CD14-positive monocyte (primary cell): ENCODE data around the gene PACSIN2. TPM values are rescaled to one million over a fixed set of nuclear protein-coding genes. Genes with fewer than 3 reads are reported as not detected.
A peak's percentile ranks its signal among the peaks of the same experiment; 100 is the strongest.

Experiments
- DNase-seq, 3 donors: peaks; one replicate each; pipeline ENCODE4 v3.0.0-alpha.2; 2011 to 2022
- H2AFZ ChIP-seq: 2 replicates; pipeline ENCODE4 v1.6.0; 2012; ENCODE audit warnings: mild to moderate bottlenecking, low read depth, low read length, inconsistent platforms; ENCODE audit not compliant: insufficient read depth, poor library complexity, severe bottlenecking
- H3K27ac ChIP-seq, 2 donors: 1 replicate in 1 of 2; 2 replicates in 1 of 2; pipeline ENCODE4 v1.5.1; 2012 to 2013; ENCODE audit warnings: low read length in 2 of 2, control low read depth in 1 of 2, inconsistent platforms in 1 of 2, low read depth in 1 of 2, mild to moderate bottlenecking in 1 of 2
- H3K27me3 ChIP-seq, 2 donors: one replicate each; pipeline versions ENCODE4 v1.6.0 to v1.6.1; 2011 to 2013; ENCODE audit warnings: low read length in 2 of 2; ENCODE audit not compliant: control insufficient read depth in 2 of 2, insufficient read depth in 2 of 2
- H3K36me3 ChIP-seq, 2 donors: replicated peaks in 1 of 2; 1 replicate in 1 of 2; 2 replicates in 1 of 2; pipeline versions ENCODE4 v1.5.1 to v1.6.1; 2012 to 2013; ENCODE audit warnings: low read length in 2 of 2, control low read depth in 1 of 2, inconsistent platforms in 1 of 2, mild to moderate bottlenecking in 1 of 2; ENCODE audit not compliant: insufficient read depth in 2 of 2, control insufficient read depth in 1 of 2
- H3K4me1 ChIP-seq, 2 donors: 1 replicate in 1 of 2; 2 replicates in 1 of 2; pipeline versions ENCODE4 v1.5.1 to v1.6.1; 2012 to 2013; ENCODE audit warnings: low read length in 2 of 2, control low read depth in 1 of 2, inconsistent platforms in 1 of 2, mild to moderate bottlenecking in 1 of 2, moderate library complexity in 1 of 2; ENCODE audit not compliant: insufficient read depth in 2 of 2, control insufficient read depth in 1 of 2
- H3K4me2 ChIP-seq: replicated peaks from 2 replicates; pipeline ENCODE3; 2012; ENCODE audit warnings: low read length, moderate library complexity, mild to moderate bottlenecking; ENCODE audit not compliant: poor library complexity, severe bottlenecking; ENCODE audit errors: extremely low read depth
- H3K4me3 ChIP-seq, 3 experiments: fragments of 200-600 bp in 1 of 3; sonication (generic) in 1 of 3; replicated peaks in 1 of 3; 1 replicate in 2 of 3; 2 replicates in 1 of 3; pipeline ENCODE4 v1.5.1; 2011 to 2013; ENCODE audit warnings: low read length in 3 of 3, mild to moderate bottlenecking in 3 of 3, control low read depth in 2 of 3, low read depth in 2 of 3, inconsistent platforms in 1 of 3, moderate library complexity in 1 of 3
- H3K79me2 ChIP-seq: 2 replicates; pipeline ENCODE4 v1.6.0; 2012; ENCODE audit warnings: mild to moderate bottlenecking, control low read depth, inconsistent platforms, low read length, moderate library complexity; ENCODE audit not compliant: insufficient read depth
- H3K9ac ChIP-seq: 2 replicates; pipeline ENCODE4 v1.6.0; 2017; ENCODE audit warnings: low read length, mild to moderate bottlenecking; ENCODE audit not compliant: insufficient read depth, poor library complexity, severe bottlenecking
- H3K9me3 ChIP-seq, 2 donors: replicated peaks in 1 of 2; 1 replicate in 1 of 2; 2 replicates in 1 of 2; pipeline versions ENCODE4 v1.5.1 to v1.6.1; 2012 to 2013; ENCODE audit warnings: low read length in 2 of 2, control low read depth in 1 of 2; ENCODE audit not compliant: control insufficient read depth in 1 of 2, insufficient read depth in 1 of 2
- H4K20me1 ChIP-seq: 2 replicates; pipeline ENCODE4 v1.6.0; 2012; ENCODE audit warnings: mild to moderate bottlenecking, low read length, control low read depth, moderate library complexity; ENCODE audit not compliant: insufficient read depth
- H3K27ac Mint-ChIP-seq, 7 donors: one replicate each; pipeline ENCODE4 v1.8.0; 2020; ENCODE audit warnings: mild to moderate bottlenecking in 7 of 7, mixed read lengths in 7 of 7, moderate library complexity in 6 of 7, inconsistent platforms in 2 of 7
- H3K27me3 Mint-ChIP-seq, 3 donors: one replicate each; pipeline ENCODE4 v1.8.0; 2021 to 2022; ENCODE audit warnings: low read depth in 3 of 3, mild to moderate bottlenecking in 3 of 3, mixed read lengths in 3 of 3, moderate library complexity in 3 of 3, inconsistent platforms in 1 of 3
- H3K36me3 Mint-ChIP-seq, 2 donors: one replicate each; pipeline ENCODE4 v1.8.0; 2020; ENCODE audit warnings: mixed read lengths in 2 of 2, inconsistent platforms in 1 of 2, mild to moderate bottlenecking in 1 of 2
- H3K4me1 Mint-ChIP-seq: one replicate; pipeline ENCODE4 v1.8.0; 2020; ENCODE audit warnings: mild to moderate bottlenecking, mixed read lengths
- H3K4me3 Mint-ChIP-seq, 2 donors: one replicate each; pipeline ENCODE4 v1.8.0; 2020; ENCODE audit warnings: mild to moderate bottlenecking in 2 of 2, mixed read lengths in 2 of 2, moderate library complexity in 1 of 2
- H3K9me3 Mint-ChIP-seq, 7 donors: one replicate each; pipeline ENCODE4 v1.8.0; 2020 to 2022; ENCODE audit warnings: mixed read lengths in 7 of 7, mild to moderate bottlenecking in 6 of 7, moderate library complexity in 6 of 7, inconsistent platforms in 2 of 7
- WGBS: methylation state at CpG from one replicate; pipeline ENCODE4 v1.1.5; 2013; ENCODE audit warnings: missing lambda C conversion rate; ENCODE audit not compliant: insufficient coverage; 5-methylcytosine and 5-hydroxymethylcytosine counted together
- intact Hi-C, 2 donors: fragments of 100-400 bp; cut with micrococcal nuclease; formaldehyde crosslinking; loops; one replicate each; pipeline versions ENCODE4 v1.15.0 to v1.15.1; 2023
- polyA plus RNA-seq, 3 donors: library from polyadenylated mRNA; depleted of rRNA in 1 of 3; unstranded in 2 of 3; stranded (reverse) in 1 of 3; fragments of 300-500 nt in 2 of 3; fragments of >200 nt in 1 of 3; fragmentation: Illumina TruSeq in 2 of 3; gene quantifications; 1 replicate in 2 of 3; 2 replicates in 1 of 3; pipeline ENCODE4 v1.2.3, GENCODE V29; 2012 to 2021
- TF ChIP-seq, protein P1 (sequence below): fragments of 200-600 bp; IDR thresholded peaks from one replicate; pipeline ENCODE4 v1.8.0; 2022; ENCODE audit warnings: antibody characterized with exemption, mild to moderate bottlenecking

PACSIN2 gene
- polyA plus RNA-seq, 3 donors: 31.2 to 45.7 (median 40.2) TPM

DNA sequence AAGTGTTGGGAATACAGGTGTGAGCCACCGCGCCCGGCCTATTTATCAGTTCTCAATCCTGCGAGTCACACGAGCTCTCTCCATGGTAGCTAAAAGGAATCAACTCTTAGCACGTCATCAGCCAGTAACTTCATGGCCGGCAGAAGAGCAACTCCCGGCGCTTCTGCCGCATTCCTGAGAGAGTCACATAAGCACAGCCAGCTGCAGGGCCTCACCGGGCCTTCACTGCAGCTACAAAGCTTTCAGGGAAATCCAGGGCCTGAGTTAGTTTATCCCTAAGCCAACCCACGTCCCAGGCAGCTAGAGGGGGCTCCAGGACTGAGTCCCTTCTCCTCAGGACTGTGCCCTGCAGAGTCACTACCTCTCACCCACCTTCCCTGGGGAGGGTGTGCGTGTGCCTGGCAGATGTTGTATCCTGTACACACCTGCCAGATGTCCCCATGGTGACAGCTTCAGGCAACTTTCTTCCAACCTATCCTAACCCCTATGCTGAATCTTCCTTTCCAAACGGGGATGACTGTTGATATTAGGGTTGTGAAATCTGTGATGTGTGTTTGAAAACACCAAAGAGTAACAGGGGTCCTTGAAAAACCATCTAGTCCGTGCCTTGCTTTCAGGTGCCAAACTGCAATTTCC lies 112.0 kb downstream of the PACSIN2 start:
- H3K79me2 ChIP-seq: peaks cover 80% of the 10 kb centered on the region
- 97% methylated on average over 14 of the region's 15 CpGs for WGBS
- no peaks in the 10 kb centered on the region for H3K9me3 Mint-ChIP-seq
- H3K36me3 Mint-ChIP-seq: peaks cover 67 to 81% of the 10 kb centered on the region in 2 donors
- DNase-seq: no peak
- no peak overlapping the region for H3K27ac ChIP-seq
- peaks cover 28% of the 10 kb centered on the region for H3K4me1 Mint-ChIP-seq
- H3K4me3 Mint-ChIP-seq: no peak overlapping the region
- peaks cover 9 to 14% of the 10 kb centered on the region in 2 donors for H3K4me1 ChIP-seq
- no peaks in the 10 kb centered on the region for H3K9me3 ChIP-seq
- H3K27me3 Mint-ChIP-seq: peaks cover 0 to 2% (median 0%) of the 10 kb centered on the region in 3 donors
- H3K27me3 ChIP-seq: no peaks in the 10 kb centered on the region
- intact Hi-C loops: no loop called here
- H3K4me2 ChIP-seq: no peak overlapping the region
- H3K4me3 ChIP-seq: no peak overlapping the region
- no peak overlapping the region for H2AFZ ChIP-seq
- H4K20me1 ChIP-seq: peaks cover 39% of the 10 kb centered on the region
- peak overlapping the region in 2 of 7 donors; percentile 11 to 43 for H3K27ac Mint-ChIP-seq
- peaks cover 17 to 67% of the 10 kb centered on the region in 2 donors for H3K36me3 ChIP-seq
- no peak overlapping the region for H3K9ac ChIP-seq
- TF ChIP-seq, protein P1, sequence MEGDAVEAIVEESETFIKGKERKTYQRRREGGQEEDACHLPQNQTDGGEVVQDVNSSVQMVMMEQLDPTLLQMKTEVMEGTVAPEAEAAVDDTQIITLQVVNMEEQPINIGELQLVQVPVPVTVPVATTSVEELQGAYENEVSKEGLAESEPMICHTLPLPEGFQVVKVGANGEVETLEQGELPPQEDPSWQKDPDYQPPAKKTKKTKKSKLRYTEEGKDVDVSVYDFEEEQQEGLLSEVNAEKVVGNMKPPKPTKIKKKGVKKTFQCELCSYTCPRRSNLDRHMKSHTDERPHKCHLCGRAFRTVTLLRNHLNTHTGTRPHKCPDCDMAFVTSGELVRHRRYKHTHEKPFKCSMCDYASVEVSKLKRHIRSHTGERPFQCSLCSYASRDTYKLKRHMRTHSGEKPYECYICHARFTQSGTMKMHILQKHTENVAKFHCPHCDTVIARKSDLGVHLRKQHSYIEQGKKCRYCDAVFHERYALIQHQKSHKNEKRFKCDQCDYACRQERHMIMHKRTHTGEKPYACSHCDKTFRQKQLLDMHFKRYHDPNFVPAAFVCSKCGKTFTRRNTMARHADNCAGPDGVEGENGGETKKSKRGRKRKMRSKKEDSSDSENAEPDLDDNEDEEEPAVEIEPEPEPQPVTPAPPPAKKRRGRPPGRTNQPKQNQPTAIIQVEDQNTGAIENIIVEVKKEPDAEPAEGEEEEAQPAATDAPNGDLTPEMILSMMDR: no peak

DNA sequence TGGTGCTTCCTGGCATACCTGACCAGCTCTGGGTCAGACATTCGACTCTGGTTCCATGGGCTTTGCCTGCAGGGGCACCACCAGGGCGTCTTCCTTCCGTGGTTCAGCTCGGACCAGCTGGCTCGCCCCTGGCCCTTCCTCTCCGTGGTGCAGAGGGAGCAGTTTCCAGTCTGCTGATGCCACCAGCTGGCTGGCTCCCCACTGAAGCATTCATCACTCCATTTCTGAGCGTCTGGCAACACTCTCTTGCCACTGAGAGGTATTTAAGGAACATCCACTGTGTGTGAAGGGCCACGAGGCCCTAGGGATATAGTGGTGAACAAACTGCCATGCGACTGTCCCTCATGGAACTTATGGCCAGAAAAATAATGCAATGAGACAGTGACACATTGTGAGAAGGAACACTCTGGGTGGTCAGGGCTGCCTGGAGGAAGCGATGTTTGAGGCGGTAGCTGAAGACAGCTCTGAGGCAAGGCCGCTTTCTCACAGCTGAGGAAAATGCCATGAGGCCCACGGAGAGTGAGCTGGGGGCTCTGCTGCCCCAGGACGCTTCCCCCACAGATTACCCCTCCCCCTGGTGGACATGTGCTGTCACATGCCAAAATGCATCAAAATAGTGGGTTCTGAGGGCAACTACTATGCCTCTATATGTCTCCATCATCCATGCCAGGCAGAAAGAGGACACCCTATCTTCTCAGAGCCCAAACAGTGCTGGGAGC lies 113.0 kb downstream of the PACSIN2 start:
- TF ChIP-seq, protein P1: peak; percentile 57
- 53% methylated on average over 6 of the region's 14 CpGs for WGBS

More for the DNA sequence above, 113.0 kb downstream of the PACSIN2 start:
- H3K36me3 ChIP-seq: peaks cover 9 to 58% of the 10 kb centered on the region in 2 donors
- H3K4me3 ChIP-seq: no peak overlapping the region
- H3K4me1 ChIP-seq: peaks cover 14 to 20% of the 10 kb centered on the region in 2 donors
- intact Hi-C loops: no loop called here
- Mint-ChIP-seq H3K27me3 (peaks cover 0 to 2% (median 0%) of the 10 kb centered on the region in 3 donors), H3K27ac (peak overlapping the region in 4 of 7 donors; percentile 53 to 75 (median 64)), H3K4me3 (no peak overlapping the region), H3K9me3 (no peaks in the 10 kb centered on the region), H3K4me1 (peaks cover 31% of the 10 kb centered on the region), H3K36me3 (peaks cover 57 to 75% of the 10 kb centered on the region in 2 donors)
- H3K27ac ChIP-seq: peak overlapping the region in 1 of 2 donors; percentile 29
- no peaks in the 10 kb centered on the region for H3K27me3 ChIP-seq
- H3K9me3 ChIP-seq: no peaks in the 10 kb centered on the region
- DNase-seq: peak in 1 of 3 donors; percentile 20
- H4K20me1 ChIP-seq: peaks cover 33% of the 10 kb centered on the region
- no peak overlapping the region for H3K9ac ChIP-seq
- no peak overlapping the region for H2AFZ ChIP-seq
- peaks cover 80% of the 10 kb centered on the region for H3K79me2 ChIP-seq
- no peak overlapping the region for H3K4me2 ChIP-seq
